Stimulated activated CD8-positive, alpha-beta memory T cell treated with anti-CD3 and anti-CD28 coated beads, Interleukin-12 subunit alpha, Interleukin-12 subunit beta, amount 100 ng/mL, for 1 hour (primary cell): ENCODE results near the gene DENND10.
"Not testable (repeated sequence)": the region's sequence is repeated elsewhere in the genome, so short reads cannot be mapped to it uniquely, and the experiment has no call there.

ENCODE experiments used
- DNase-seq: peaks from one replicate; pipeline ENCODE4 v3.0.0-alpha.2; 2020; ENCODE audit warnings: low read depth

DENND10 gene

DNA sequence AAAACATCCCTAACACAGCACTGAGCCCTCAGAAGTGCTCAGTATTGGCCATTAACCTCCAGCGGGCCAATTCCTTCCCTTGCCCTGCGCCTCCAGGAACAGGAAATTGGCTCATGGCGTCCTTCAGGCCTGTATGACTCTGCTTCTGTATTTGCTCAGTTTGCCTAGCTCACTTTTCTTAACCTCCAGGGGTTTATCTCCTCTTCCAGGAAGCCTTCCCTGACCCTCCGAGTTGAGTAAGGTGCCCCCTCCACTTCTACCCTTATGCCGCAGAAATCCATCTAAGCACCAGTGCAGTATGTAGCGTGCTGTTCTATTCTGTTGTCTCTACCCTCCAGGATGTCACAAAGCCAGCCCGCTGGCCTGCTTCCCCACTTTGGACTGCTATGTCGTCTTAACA, 62.7 kb downstream of the DENND10 start:
- no peak for DNase-seq

DNA sequence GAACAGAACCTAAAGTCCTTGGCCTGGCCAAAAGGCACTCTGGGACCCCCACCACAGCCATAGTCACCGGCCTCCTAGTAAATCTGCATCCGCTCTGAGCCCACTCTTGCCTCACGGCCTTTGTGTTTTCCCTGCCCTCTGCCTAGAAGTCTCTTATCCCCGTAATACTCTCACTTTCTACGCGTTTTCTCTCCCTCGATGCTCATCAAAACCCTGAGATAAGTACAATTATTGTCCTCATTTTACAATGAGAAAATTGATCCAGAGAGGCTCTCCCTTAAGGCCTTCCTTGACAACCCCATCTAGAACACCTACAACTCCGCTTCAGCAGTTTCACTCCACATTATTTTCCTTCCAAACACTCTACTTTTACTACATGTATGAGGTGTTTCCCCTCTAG, 63.1 kb downstream of the DENND10 start:
- no peak for DNase-seq

DNA sequence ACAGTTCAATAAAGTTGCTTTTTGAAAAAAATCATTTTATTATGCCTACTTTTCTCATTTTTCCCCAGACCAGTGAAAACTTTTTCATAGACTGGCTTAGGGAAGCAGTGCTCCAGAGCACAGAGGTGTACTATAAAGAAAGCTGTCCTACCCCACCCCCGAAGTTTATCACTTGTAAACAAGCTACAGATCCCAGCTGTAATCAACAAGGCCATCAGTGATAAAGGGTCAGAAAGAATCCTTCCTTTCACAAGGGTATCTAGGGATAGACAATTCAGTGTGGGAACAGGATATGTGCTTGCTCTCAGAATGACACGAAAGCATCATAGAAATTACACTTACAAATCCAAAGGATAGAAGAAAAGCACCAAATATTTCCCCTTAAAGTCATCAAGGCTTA, 70.2 kb downstream of the DENND10 start:
- DNase-seq = no peak

DNA sequence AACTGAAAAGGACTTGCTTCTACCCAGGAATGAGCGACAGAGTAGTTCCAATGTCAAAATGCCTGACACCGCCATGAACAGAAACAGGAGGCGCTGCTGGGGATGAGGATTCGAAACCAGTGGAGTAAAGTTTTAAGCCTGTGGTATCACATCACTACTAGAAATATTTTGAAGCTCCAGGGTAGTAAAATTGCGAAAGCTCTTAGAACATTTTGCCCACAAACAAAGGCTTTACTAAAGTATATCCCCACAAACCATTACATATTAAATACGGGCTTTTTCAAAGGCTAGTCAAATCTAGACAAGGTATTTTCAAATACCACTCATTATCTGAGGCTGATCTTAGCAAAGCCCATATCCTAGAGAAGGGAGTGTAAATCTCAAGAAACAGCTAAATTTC, 72.3 kb downstream of the DENND10 start:
- no peak for DNase-seq

DNA sequence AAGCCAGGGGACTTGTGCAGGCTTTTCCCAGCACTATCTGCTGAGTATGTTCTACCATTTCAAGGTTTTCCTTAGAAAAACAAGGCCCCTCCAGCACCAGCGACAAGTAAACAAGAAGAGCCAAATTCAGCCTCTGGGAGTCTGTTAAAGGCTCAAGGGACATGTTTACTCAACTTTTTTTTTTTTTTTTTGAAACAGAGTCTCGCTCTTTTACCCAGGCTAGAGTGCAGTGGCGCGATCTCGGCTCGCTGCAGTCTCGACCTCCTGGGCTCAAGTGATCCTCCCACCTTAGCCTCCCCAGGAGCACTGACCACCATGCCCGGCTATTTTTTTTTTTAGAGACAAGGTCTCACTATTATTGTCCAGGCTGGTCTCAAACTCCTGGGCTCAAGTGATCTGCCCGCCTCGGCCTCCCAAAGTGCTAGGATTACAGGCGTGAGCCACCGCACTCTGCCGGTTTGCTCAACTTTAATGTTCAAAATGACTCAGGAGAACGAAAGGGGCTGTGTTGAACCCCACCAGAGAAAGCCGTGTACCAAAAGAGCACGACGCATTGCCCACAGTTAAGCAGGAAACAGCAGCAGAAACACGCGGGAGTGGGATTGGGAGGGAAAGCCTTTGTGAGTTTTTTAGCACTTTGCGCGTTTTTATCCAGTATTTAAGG, 73.9 kb downstream of the DENND10 start:
- DNase-seq = no peak

DNA sequence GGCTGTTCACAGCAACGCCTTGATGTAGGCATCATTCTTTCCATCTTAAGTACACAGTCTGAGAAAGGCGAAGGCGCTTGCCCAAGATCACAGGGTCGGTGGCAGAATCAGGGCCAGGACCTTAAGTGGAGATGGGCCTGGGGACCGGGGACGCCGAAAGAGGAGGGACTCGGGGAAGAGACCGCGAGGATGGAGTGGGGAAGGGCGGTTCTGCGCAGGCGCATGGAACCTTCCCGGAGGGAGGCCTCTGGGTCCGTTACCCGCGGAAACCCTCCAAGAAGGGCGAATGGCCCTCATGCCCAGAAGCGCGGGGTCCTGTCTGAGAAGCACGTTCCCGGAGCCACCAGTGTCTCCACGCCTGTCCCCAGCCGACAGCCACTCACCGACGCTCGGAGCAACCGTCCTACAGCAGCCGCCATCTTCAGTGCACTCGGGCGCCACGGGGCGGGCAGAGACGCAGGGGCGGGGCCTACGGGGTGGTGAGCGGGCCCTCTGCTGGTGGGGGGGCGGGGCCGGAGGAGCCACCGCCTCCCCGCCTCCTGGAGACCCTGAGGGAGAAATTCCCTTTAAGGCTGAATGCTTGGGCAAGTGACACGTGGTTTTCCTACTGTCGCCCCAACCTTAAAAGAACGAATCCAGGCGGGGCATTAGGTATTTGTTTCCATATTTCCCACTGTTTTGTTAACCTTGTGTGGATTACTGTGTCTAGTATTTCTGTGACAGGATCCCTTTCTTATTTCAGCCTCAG, 74.6 kb downstream of the DENND10 start, which contains the start of gene PRDX3:
PRDX3 (minus strand) TSS at position 441 of the 748 bp plus-strand sequence; CDS start at position 419, 22 bp downstream.
- DNase-seq = peak; percentile 91

DNA sequence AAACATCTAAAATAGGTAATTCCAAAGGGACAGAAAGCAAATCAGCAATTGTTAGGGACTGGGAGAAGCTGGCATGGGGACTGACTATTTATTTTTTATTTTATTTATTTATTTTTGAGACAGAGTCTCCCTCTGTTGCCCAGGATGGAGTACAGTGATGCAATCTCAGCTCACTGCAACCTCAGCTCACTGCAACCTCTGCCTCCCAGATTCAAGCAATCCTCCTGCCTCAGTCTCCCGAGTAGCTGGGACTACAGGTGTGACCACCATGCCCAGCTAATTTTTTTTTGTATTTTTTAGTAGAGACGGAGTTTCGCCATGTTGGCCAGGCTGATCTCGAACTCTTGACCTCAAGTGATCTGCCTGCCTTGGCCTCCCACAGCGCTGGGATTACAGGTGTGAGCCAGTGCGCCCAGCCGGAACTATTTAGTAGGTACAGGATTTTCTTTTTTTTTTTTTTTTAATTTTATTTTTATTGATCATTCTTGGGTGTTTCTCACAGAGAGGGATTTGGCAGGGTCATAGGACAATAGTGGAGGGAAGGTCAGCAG, 77.0 kb downstream of the DENND10 start:
- not testable (repeated sequence) for DNase-seq

DNA sequence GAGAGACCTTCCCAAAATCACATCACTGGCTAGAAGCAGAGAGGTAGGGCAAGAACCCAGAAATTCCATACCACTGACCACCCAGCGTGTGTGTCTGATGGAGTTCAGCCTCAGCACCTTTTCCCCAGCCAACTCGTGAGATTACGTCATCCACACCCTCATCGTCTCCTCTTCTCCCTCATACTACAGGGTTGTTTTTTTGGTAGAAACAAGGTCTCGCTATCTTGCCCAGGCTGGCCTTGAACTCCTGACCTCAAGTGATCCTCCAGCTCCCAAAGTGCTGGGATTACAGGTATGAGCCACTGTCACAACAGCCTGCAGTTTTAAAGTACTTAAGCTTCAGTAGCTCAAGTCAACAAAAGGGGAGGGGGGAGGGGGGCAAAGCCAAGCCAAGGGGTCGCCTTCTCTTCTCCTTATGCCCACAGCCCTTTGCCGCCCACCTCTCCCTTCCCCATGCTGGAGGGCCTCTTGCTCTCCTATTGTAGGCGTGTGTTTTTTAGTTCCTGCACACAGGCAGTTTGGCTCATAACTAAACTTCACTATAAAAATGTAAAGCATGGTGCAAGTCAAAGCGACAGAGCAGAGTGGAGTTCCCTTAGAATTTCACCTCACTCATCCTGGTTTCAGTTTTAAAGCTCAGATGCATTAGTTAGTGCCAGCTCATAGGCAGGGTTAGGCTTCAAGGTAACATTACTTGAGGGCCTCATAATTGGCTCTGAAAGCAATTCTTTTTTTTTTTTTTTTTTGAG, 79.9 kb downstream of the DENND10 start:
- DNase-seq = no peak
